ENCODE results near the gene GABRG3.

GRCh38 chr15:27114473-27114872 is 143.5 kb downstream of the GABRG3 start:
- TF ChIP-seq POLR2A (IDR thresholded peaks at IDR 0.05; ENCODE audit: low read depth, low read length), result no peak
- no peak for TF ChIP-seq EZH2 (IDR thresholded peaks at IDR 0.05; ENCODE audit: borderline replicate concordance, low read depth, low read length, severe bottlenecking)

Data from endothelial cell of umbilical vein (primary cell).